ENCODE measurements around the gene MACROH2A2. TPM values are rescaled to one million over a fixed set of nuclear protein-coding genes. Genes with fewer than 3 reads are reported as not detected.

The MACROH2A2 gene
- total RNA-seq, 1 experiment from 2014 or later = 11.3 TPM

GRCh38 chr10:70120417-70120816, 67.8 kb downstream of the MACROH2A2 start:
- H3K27ac ChIP-seq (ENCODE audit: insufficient read length, low read depth, low read length) = no peak overlapping the region
- H3K9me3 ChIP-seq (ENCODE audit: control insufficient read depth, low read depth, low read length) = no peaks in the 10 kb centered on the region
- H4K8ac ChIP-seq (replicated peaks; ENCODE audit: insufficient read length, low read depth, low read length) = no peak overlapping the region
- H3K9ac ChIP-seq (ENCODE audit: extremely low read depth, insufficient read length, low read length) = no peak overlapping the region
- H4K5ac ChIP-seq (ENCODE audit: insufficient read length, low read depth, low read length) = no peak overlapping the region
- H2BK5ac ChIP-seq (ENCODE audit: insufficient read length, low read length) = no peak overlapping the region
- TF ChIP-seq CTCF (conservative IDR thresholded peaks at IDR 0.05) = no peak
- H2BK15ac ChIP-seq (ENCODE audit: low read depth, low read length) = no peak overlapping the region
- no peak overlapping the region for H3T11ph ChIP-seq (ENCODE audit: low read length)
- WGBS (ENCODE audit: extremely low coverage, insufficient read length, low lambda C conversion rate) = no CpG with 5 or more reads among the region's 6 CpGs
- Mint-ChIP-seq H3K27me3 (ENCODE audit: low read depth) (no peaks in the 10 kb centered on the region), H3K4me1 (peaks cover 5 to 9% of the 10 kb centered on the region in 2 experiments), H3K9me3 (peaks cover 0 to 2% of the 10 kb centered on the region in 2 experiments; a peak in 2 of 5 replicates), H3K4me3 (no peak overlapping the region), H3K36me3 (ENCODE audit: insufficient read depth in 1 of 3, low read depth in 3 of 3) (peaks cover 0 to 3% (median 0%) of the 10 kb centered on the region in 3 experiments; a peak in 1 of 7 replicates), H3K27ac (no peak overlapping the region)
- no peaks in the 10 kb centered on the region for H3K4me1 ChIP-seq (ENCODE audit: insufficient read depth, low read length)
- no peaks in the 10 kb centered on the region for H4K20me1 ChIP-seq (ENCODE audit: control insufficient read depth, insufficient read depth, insufficient read length)
- H3K79me2 ChIP-seq (ENCODE audit: insufficient read depth, low read length) = no peaks in the 10 kb centered on the region
- no peak overlapping the region for H2AFZ ChIP-seq (ENCODE audit: low read length)
- H3K23ac ChIP-seq (ENCODE audit: insufficient read length, low read depth, low read length) = no peak overlapping the region
- no peak overlapping the region for H2BK120ac ChIP-seq (ENCODE audit: low read depth, low read length, poor library complexity, severe bottlenecking)
- H4K91ac ChIP-seq (ENCODE audit: insufficient read length, low read depth, low read length) = no peak overlapping the region
- no peak overlapping the region for H2BK20ac ChIP-seq (ENCODE audit: low read depth, low read length, poor library complexity, severe bottlenecking)
- H3K23me2 ChIP-seq (ENCODE audit: insufficient read length, low read depth, low read length, poor library complexity, severe bottlenecking) = no peaks in the 10 kb centered on the region
- no peak overlapping the region for H3K4me2 ChIP-seq (ENCODE audit: insufficient read depth, insufficient read length, low read length)
- H3K27me3 ChIP-seq (ENCODE audit: insufficient read depth, low read length) = no peaks in the 10 kb centered on the region
- no peak overlapping the region for H2AK5ac ChIP-seq (ENCODE audit: insufficient read length, low read length)
- no peak overlapping the region for H3K18ac ChIP-seq (ENCODE audit: insufficient read length, low read depth, low read length)
- DNase-seq = no peak
- no peak overlapping the region for H3K56ac ChIP-seq (ENCODE audit: insufficient read length, low read depth, low read length)
- H3K14ac ChIP-seq (ENCODE audit: insufficient read depth, low read length) = no peak overlapping the region
- H2BK12ac ChIP-seq (ENCODE audit: insufficient read length, low read depth, low read length) = no peak overlapping the region
- no peaks in the 10 kb centered on the region for H3K79me1 ChIP-seq (ENCODE audit: insufficient read depth, low read depth, low read length, poor library complexity, severe bottlenecking)
- no peak overlapping the region for H3K4ac ChIP-seq (ENCODE audit: low read depth, low read length)

Data from H9 (cell line).